ENCODE measurements around the gene ZBP1. TPM values are rescaled to one million over a fixed set of nuclear protein-coding genes. Genes with fewer than 3 reads are reported as not detected.

Gene ZBP1
- total RNA-seq, 1 donor from 2014 or later: not detected

GRCh38 chr20:57619051-57619831 lies 985 bp downstream of the ZBP1 start:
- no peak for DNase-seq (ENCODE audit: low read depth, low spot score)

- DNase-seq (ENCODE audit: low read depth, low spot score): no peak
Measured at GRCh38 chr20:57618764-57619050, 1.5 kb downstream of the ZBP1 start.

GRCh38 chr20:57618091-57618763 lies 2.0 kb downstream of the ZBP1 start:
- DNase-seq (ENCODE audit: low read depth, low spot score): no peak

GRCh38 chr20:57617079-57617795 lies 3.0 kb downstream of the ZBP1 start:
- no peak for DNase-seq (ENCODE audit: low read depth, low spot score)

- no peak for DNase-seq (ENCODE audit: low read depth, low spot score)
Measured at GRCh38 chr20:57616143-57616951, 3.9 kb downstream of the ZBP1 start.

- DNase-seq (ENCODE audit: low read depth, low spot score): no peak
Measured at GRCh38 chr20:57615445-57615811, 4.8 kb downstream of the ZBP1 start.

- DNase-seq (ENCODE audit: low read depth, low spot score): no peak
Measured at GRCh38 chr20:57614490-57615444, 5.5 kb downstream of the ZBP1 start.

- DNase-seq (ENCODE audit: low read depth, low spot score): no peak
Measured at GRCh38 chr20:57613481-57613921, 6.7 kb downstream of the ZBP1 start.

GRCh38 chr20:57612916-57613315 lies 7.3 kb downstream of the ZBP1 start:
- DNase-seq (ENCODE audit: low read depth, low spot score): no peak

GRCh38 chr20:57612436-57612835 lies 7.8 kb downstream of the ZBP1 start:
- no peak for DNase-seq (ENCODE audit: low read depth, low spot score)

GRCh38 chr20:57611586-57612311 lies 8.5 kb downstream of the ZBP1 start:
- no peak for DNase-seq (ENCODE audit: low read depth, low spot score)

- no peak for DNase-seq (ENCODE audit: low read depth, low spot score)
Measured at GRCh38 chr20:57610261-57610952, 9.8 kb downstream of the ZBP1 start.

- no peak for DNase-seq (ENCODE audit: low read depth, low spot score)
Measured at GRCh38 chr20:57609842-57610167, 10.4 kb downstream of the ZBP1 start.

GRCh38 chr20:57609086-57609841 lies 11.0 kb downstream of the ZBP1 start:
- no peak for DNase-seq (ENCODE audit: low read depth, low spot score)

GRCh38 chr20:57608516-57608915 lies 11.7 kb downstream of the ZBP1 start:
- DNase-seq (ENCODE audit: low read depth, low spot score): no peak

GRCh38 chr20:57605878-57606277 lies 14.3 kb downstream of the ZBP1 start:
- no peak for DNase-seq (ENCODE audit: low read depth, low spot score)

- DNase-seq (ENCODE audit: low read depth, low spot score): no peak
Measured at GRCh38 chr20:57605045-57605444, 15.2 kb downstream of the ZBP1 start.

GRCh38 chr20:57603120-57603519 lies 17.1 kb downstream of the ZBP1 start:
- no peak for DNase-seq (ENCODE audit: low read depth, low spot score)

- DNase-seq (ENCODE audit: low read depth, low spot score): no peak
Measured at GRCh38 chr20:57601737-57602136, 18.5 kb downstream of the ZBP1 start.
